GM23338 (cell line): ENCODE data around the gene ATXN7. TPM values are rescaled to one million over a fixed set of nuclear protein-coding genes. Genes with fewer than 3 reads are reported as not detected.

Source experiments
- ATAC-seq: fragments of 200-7000 bp; cut with Tn5 transposase; 3 replicates; pipeline ENCODE4 v1.9.1; 2020
- DNase-seq: peaks from one replicate; pipeline ENCODE4 v3.0.0-alpha.2; 2015; ENCODE audit warnings: low spot score
- H2AFZ ChIP-seq: fragments of 200-600 bp; sonication (generic); 2 replicates; pipeline ENCODE4 v1.8.0; 2016; ENCODE audit warnings: antibody characterized with exemption, mild to moderate bottlenecking, moderate library complexity
- H3F3A ChIP-seq: fragments of 200-600 bp; sonication (generic); replicated peaks from 2 replicates; pipeline ENCODE4 v1.8.0; 2017; ENCODE audit warnings: antibody characterized with exemption, mixed run types, low read depth
- H3K27ac ChIP-seq: fragments of 200-600 bp; sonication (generic); 2 replicates; pipeline ENCODE4 v1.6.1; 2016; ENCODE audit warnings: low read depth
- H3K27me3 ChIP-seq: fragments of 200-600 bp; sonication (generic); 2 replicates; pipeline ENCODE4 v1.8.0; 2016; ENCODE audit warnings: mild to moderate bottlenecking, mixed run types, moderate library complexity; ENCODE audit not compliant: insufficient read depth
- H3K36me3 ChIP-seq: fragments of 200-600 bp; sonication (generic); 2 replicates; pipeline ENCODE4 v1.8.0; 2016; ENCODE audit warnings: mild to moderate bottlenecking; ENCODE audit not compliant: insufficient read depth
- H3K4me1 ChIP-seq: fragments of 200-600 bp; sonication (generic); 2 replicates; pipeline ENCODE4 v1.8.0; 2016; ENCODE audit warnings: mild to moderate bottlenecking, moderate library complexity; ENCODE audit not compliant: insufficient read depth
- H3K4me2 ChIP-seq: fragments of 200-600 bp; sonication (generic); 2 replicates; pipeline ENCODE4 v1.7.1; 2017; ENCODE audit warnings: mixed run types
- H3K4me3 ChIP-seq: fragments of 200-600 bp; sonication (generic); 2 replicates; pipeline ENCODE4 v1.6.1; 2016; ENCODE audit warnings: mixed run types
- H3K79me2 ChIP-seq: fragments of 200-600 bp; sonication (generic); replicated peaks from 2 replicates; pipeline ENCODE4 v1.8.0; 2017; ENCODE audit warnings: mild to moderate bottlenecking; ENCODE audit not compliant: insufficient read depth
- H3K9me2 ChIP-seq: fragments of 200-600 bp; sonication (generic); 2 replicates; pipeline ENCODE4 v1.8.0; 2017; ENCODE audit not compliant: insufficient read depth
- H4K20me1 ChIP-seq: fragments of 200-600 bp; sonication (generic); replicated peaks from 2 replicates; pipeline ENCODE4 v1.8.0; 2017; ENCODE audit warnings: mild to moderate bottlenecking; ENCODE audit not compliant: insufficient read depth
- H3K27ac Mint-ChIP-seq: 2 replicates; pipeline ENCODE4 v1.8.0; 2020; ENCODE audit warnings: inconsistent platforms, mild to moderate bottlenecking, moderate library complexity, mixed read lengths
- H3K27me3 Mint-ChIP-seq: 3 replicates; pipeline ENCODE4 v1.8.0; 2022; ENCODE audit warnings: low read depth, mild to moderate bottlenecking, moderate library complexity, mixed read lengths, inconsistent platforms; ENCODE audit not compliant: insufficient read depth, poor library complexity
- H3K36me3 Mint-ChIP-seq: 3 replicates; pipeline ENCODE4 v1.8.0; 2021; ENCODE audit warnings: low read depth, mild to moderate bottlenecking, inconsistent platforms, moderate library complexity, mixed read lengths
- H3K4me1 Mint-ChIP-seq: 3 replicates; pipeline ENCODE4 v1.8.0; 2020; ENCODE audit warnings: mild to moderate bottlenecking, inconsistent platforms, mixed read lengths
- H3K4me3 Mint-ChIP-seq: 3 replicates; pipeline ENCODE4 v1.8.0; 2021; ENCODE audit warnings: moderate library complexity, mild to moderate bottlenecking, inconsistent platforms, mixed read lengths
- H3K9me3 Mint-ChIP-seq: 3 replicates; pipeline ENCODE4 v1.8.0; 2020; ENCODE audit warnings: moderate library complexity, mild to moderate bottlenecking, inconsistent platforms, mixed read lengths
- CREB1 ChIP-seq: fragments of 250-450 bp; sonication (Bioruptor Pico); IDR thresholded peaks from 2 replicates; pipeline ENCODE4 v1.5.0; 2020; ENCODE audit warnings: low read depth, mild to moderate bottlenecking, moderate library complexity
- CTCF ChIP-seq, 2 experiments: fragments of 200-600 bp in 1 of 2; sonication (generic) in 1 of 2; conservative IDR thresholded peaks; 2 replicates each; pipeline versions ENCODE4 v1.5.1 to v1.6.1; 2016 to 2017; ENCODE audit warnings: antibody characterized with exemption in 2 of 2, low read depth in 2 of 2, mild to moderate bottlenecking in 2 of 2, moderate library complexity in 1 of 2
- EZH2 ChIP-seq: fragments of 200-600 bp; sonication (generic); IDR thresholded peaks from one replicate; pipeline ENCODE4 v1.8.0; 2017; ENCODE audit warnings: antibody characterized with exemption, mild to moderate bottlenecking, low read depth; ENCODE audit not compliant: unreplicated experiment
- EZH2phosphoT487 ChIP-seq: fragments of 200-600 bp; sonication (generic); IDR thresholded peaks from one replicate; pipeline ENCODE4 v1.8.1; 2018; ENCODE audit warnings: antibody characterized with exemption; ENCODE audit not compliant: unreplicated experiment
- JUNB ChIP-seq: IDR thresholded peaks from one replicate; pipeline ENCODE4 v1.6.1; 2016; ENCODE audit warnings: antibody characterized with exemption; ENCODE audit not compliant: unreplicated experiment
- NANOG ChIP-seq: IDR thresholded peaks from 2 replicates; pipeline ENCODE4 v1.6.1; 2016; ENCODE audit warnings: antibody characterized with exemption, borderline replicate concordance
- POLR2AphosphoS5 ChIP-seq: IDR thresholded peaks from 2 replicates; pipeline ENCODE4 v1.6.1; 2016; ENCODE audit warnings: antibody characterized with exemption, low read depth
- STAT1 ChIP-seq: IDR thresholded peaks from one replicate; pipeline ENCODE4 v1.6.1; 2016; ENCODE audit warnings: antibody characterized with exemption; ENCODE audit not compliant: unreplicated experiment
- ZNF114 ChIP-seq: fragments of 250-450 bp; sonication (Bioruptor Pico); IDR thresholded peaks from 2 replicates; pipeline ENCODE4 v1.5.0; 2020; ENCODE audit warnings: mild to moderate bottlenecking, moderate library complexity
- ZNF331 ChIP-seq: fragments of 250-450 bp; sonication (Bioruptor Pico); IDR thresholded peaks from 2 replicates; pipeline ENCODE4 v1.5.0; 2020; ENCODE audit warnings: low read depth, mild to moderate bottlenecking, moderate library complexity
- polyA plus RNA-seq: library from polyadenylated mRNA; unstranded; fragments of >200 nt; fragmentation: Nextera tagmentation; extraction: Ambion mirVana; gene quantifications from 2 replicates; pipeline ENCODE4 v1.2.1, GENCODE V29; 2016
- total RNA-seq: library from RNA; depleted of rRNA; stranded (reverse); fragments of >200 nt; shearing (Covaris generic); gene quantifications from 2 replicates; pipeline ENCODE4 v1.2.3, GENCODE V29; 2014
- TF ChIP-seq, protein P1 (sequence below): IDR thresholded peaks from one replicate; pipeline ENCODE4 v1.6.1; 2018; ENCODE audit warnings: antibody characterized with exemption; ENCODE audit not compliant: unreplicated experiment
- TF ChIP-seq, protein P2 (sequence below): fragments of 250-450 bp; sonication (Bioruptor Pico); IDR thresholded peaks from 2 replicates; pipeline ENCODE4 v1.5.0; 2020; ENCODE audit warnings: mild to moderate bottlenecking, moderate library complexity
- TF ChIP-seq, protein P3 (sequence below): IDR thresholded peaks from 2 replicates; pipeline ENCODE4 v1.6.1; 2016; ENCODE audit warnings: antibody characterized with exemption

Gene ATXN7
- total and polyA plus RNA-seq, 2 experiments from 2014 or later = 4.0 to 17.2 TPM

- TF ChIP-seq ZNF114 (CRISPR knock-in tag) = no peak
- TF ChIP-seq STAT1 = no peak
- TF ChIP-seq JUNB = no peak
- TF ChIP-seq CTCF (conservative IDR thresholded peaks at IDR 0.05; ENCODE audit: low read depth in 2 of 2) = no peak
- no peak for TF ChIP-seq EZH2phosphoT487
- TF ChIP-seq, protein P1, sequence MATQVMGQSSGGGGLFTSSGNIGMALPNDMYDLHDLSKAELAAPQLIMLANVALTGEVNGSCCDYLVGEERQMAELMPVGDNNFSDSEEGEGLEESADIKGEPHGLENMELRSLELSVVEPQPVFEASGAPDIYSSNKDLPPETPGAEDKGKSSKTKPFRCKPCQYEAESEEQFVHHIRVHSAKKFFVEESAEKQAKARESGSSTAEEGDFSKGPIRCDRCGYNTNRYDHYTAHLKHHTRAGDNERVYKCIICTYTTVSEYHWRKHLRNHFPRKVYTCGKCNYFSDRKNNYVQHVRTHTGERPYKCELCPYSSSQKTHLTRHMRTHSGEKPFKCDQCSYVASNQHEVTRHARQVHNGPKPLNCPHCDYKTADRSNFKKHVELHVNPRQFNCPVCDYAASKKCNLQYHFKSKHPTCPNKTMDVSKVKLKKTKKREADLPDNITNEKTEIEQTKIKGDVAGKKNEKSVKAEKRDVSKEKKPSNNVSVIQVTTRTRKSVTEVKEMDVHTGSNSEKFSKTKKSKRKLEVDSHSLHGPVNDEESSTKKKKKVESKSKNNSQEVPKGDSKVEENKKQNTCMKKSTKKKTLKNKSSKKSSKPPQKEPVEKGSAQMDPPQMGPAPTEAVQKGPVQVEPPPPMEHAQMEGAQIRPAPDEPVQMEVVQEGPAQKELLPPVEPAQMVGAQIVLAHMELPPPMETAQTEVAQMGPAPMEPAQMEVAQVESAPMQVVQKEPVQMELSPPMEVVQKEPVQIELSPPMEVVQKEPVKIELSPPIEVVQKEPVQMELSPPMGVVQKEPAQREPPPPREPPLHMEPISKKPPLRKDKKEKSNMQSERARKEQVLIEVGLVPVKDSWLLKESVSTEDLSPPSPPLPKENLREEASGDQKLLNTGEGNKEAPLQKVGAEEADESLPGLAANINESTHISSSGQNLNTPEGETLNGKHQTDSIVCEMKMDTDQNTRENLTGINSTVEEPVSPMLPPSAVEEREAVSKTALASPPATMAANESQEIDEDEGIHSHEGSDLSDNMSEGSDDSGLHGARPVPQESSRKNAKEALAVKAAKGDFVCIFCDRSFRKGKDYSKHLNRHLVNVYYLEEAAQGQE = no peak
- no peak for TF ChIP-seq CREB1
- no peak for TF ChIP-seq NANOG
- TF ChIP-seq, protein P2, sequence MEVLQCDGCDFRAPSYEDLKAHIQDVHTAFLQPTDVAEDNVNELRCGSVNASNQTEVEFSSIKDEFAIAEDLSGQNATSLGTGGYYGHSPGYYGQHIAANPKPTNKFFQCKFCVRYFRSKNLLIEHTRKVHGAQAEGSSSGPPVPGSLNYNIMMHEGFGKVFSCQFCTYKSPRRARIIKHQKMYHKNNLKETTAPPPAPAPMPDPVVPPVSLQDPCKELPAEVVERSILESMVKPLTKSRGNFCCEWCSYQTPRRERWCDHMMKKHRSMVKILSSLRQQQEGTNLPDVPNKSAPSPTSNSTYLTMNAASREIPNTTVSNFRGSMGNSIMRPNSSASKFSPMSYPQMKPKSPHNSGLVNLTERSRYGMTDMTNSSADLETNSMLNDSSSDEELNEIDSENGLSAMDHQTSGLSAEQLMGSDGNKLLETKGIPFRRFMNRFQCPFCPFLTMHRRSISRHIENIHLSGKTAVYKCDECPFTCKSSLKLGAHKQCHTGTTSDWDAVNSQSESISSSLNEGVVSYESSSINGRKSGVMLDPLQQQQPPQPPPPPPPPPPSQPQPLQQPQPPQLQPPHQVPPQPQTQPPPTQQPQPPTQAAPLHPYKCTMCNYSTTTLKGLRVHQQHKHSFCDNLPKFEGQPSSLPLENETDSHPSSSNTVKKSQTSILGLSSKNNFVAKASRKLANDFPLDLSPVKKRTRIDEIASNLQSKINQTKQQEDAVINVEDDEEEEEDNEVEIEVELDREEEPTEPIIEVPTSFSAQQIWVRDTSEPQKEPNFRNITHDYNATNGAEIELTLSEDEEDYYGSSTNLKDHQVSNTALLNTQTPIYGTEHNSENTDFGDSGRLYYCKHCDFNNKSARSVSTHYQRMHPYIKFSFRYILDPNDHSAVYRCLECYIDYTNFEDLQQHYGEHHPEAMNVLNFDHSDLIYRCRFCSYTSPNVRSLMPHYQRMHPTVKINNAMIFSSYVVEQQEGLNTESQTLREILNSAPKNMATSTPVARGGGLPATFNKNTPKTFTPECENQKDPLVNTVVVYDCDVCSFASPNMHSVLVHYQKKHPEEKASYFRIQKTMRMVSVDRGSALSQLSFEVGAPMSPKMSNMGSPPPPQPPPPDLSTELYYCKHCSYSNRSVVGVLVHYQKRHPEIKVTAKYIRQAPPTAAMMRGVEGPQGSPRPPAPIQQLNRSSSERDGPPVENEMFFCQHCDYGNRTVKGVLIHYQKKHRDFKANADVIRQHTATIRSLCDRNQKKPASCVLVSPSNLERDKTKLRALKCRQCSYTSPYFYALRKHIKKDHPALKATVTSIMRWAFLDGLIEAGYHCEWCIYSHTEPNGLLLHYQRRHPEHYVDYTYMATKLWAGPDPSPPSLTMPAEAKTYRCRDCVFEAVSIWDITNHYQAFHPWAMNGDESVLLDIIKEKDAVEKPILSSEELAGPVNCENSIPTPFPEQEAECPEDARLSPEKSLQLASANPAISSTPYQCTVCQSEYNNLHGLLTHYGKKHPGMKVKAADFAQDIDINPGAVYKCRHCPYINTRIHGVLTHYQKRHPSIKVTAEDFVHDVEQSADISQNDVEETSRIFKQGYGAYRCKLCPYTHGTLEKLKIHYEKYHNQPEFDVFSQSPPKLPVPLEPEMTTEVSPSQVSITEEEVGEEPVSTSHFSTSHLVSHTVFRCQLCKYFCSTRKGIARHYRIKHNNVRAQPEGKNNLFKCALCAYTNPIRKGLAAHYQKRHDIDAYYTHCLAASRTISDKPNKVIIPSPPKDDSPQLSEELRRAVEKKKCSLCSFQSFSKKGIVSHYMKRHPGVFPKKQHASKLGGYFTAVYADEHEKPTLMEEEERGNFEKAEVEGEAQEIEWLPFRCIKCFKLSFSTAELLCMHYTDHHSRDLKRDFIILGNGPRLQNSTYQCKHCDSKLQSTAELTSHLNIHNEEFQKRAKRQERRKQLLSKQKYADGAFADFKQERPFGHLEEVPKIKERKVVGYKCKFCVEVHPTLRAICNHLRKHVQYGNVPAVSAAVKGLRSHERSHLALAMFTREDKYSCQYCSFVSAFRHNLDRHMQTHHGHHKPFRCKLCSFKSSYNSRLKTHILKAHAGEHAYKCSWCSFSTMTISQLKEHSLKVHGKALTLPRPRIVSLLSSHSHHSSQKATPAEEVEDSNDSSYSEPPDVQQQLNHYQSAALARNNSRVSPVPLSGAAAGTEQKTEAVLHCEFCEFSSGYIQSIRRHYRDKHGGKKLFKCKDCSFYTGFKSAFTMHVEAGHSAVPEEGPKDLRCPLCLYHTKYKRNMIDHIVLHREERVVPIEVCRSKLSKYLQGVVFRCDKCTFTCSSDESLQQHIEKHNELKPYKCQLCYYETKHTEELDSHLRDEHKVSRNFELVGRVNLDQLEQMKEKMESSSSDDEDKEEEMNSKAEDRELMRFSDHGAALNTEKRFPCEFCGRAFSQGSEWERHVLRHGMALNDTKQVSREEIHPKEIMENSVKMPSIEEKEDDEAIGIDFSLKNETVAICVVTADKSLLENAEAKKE (CRISPR knock-in tag) = no peak
- TF ChIP-seq, protein P3, sequence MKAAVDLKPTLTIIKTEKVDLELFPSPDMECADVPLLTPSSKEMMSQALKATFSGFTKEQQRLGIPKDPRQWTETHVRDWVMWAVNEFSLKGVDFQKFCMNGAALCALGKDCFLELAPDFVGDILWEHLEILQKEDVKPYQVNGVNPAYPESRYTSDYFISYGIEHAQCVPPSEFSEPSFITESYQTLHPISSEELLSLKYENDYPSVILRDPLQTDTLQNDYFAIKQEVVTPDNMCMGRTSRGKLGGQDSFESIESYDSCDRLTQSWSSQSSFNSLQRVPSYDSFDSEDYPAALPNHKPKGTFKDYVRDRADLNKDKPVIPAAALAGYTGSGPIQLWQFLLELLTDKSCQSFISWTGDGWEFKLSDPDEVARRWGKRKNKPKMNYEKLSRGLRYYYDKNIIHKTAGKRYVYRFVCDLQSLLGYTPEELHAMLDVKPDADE = no peak
- TF ChIP-seq EZH2 = no peak
- TF ChIP-seq POLR2AphosphoS5 = no peak
- no peak for TF ChIP-seq ZNF331 (CRISPR knock-in tag)
- Mint-ChIP-seq H3K27ac (no peak overlapping the region), H3K27me3 (peaks cover 4% of the 10 kb centered on the region), H3K36me3 (no peaks in the 10 kb centered on the region), H3K4me1 (peaks cover 26% of the 10 kb centered on the region), H3K4me3 (no peak overlapping the region), H3K9me3 (no peaks in the 10 kb centered on the region; the same call in 1 of the 3 replicates)
- H3K79me2 ChIP-seq = no peaks in the 10 kb centered on the region
- DNase-seq = no peak
- ATAC-seq = no peak
- no peak overlapping the region for H3K27ac ChIP-seq
- H3K4me1 ChIP-seq = peaks cover 13% of the 10 kb centered on the region
- no peak overlapping the region for H3K4me3 ChIP-seq
- no peaks in the 10 kb centered on the region for H3K9me2 ChIP-seq
- H3K36me3 ChIP-seq = no peaks in the 10 kb centered on the region
- no peaks in the 10 kb centered on the region for H3K27me3 ChIP-seq
- H4K20me1 ChIP-seq = no peaks in the 10 kb centered on the region
- no peak overlapping the region for H2AFZ ChIP-seq
- no peak overlapping the region for H3K4me2 ChIP-seq
- no peaks in the 10 kb centered on the region for H3F3A ChIP-seq
Measured at GRCh38 chr3:64033069-64033468, 169.4 kb downstream of the ATXN7 start.
